Nephron (organoid): ENCODE results near the gene MLANA.

Experiments
- H3K27ac Mint-ChIP-seq, 3 experiments: 2 replicates each; pipeline ENCODE4 v1.8.0; 2020; ENCODE audit warnings: mixed read lengths in 3 of 3, mild to moderate bottlenecking in 2 of 3, moderate library complexity in 1 of 3
- H3K27me3 Mint-ChIP-seq: 2 replicates; pipeline ENCODE4 v1.8.0; 2021; ENCODE audit warnings: low read depth, mild to moderate bottlenecking, moderate library complexity, mixed read lengths
- H3K36me3 Mint-ChIP-seq: 2 replicates; pipeline ENCODE4 v1.8.0; 2020; ENCODE audit warnings: low read depth, mixed read lengths
- H3K4me1 Mint-ChIP-seq: 2 replicates; pipeline ENCODE4 v1.8.0; 2020; ENCODE audit warnings: mixed read lengths
- H3K4me3 Mint-ChIP-seq, 3 experiments: 2 replicates each; pipeline ENCODE4 v1.8.0; 2020; ENCODE audit warnings: mild to moderate bottlenecking in 3 of 3, mixed read lengths in 3 of 3, moderate library complexity in 2 of 3
- H3K9me3 Mint-ChIP-seq: 2 replicates; pipeline ENCODE4 v1.8.0; 2020; ENCODE audit warnings: mixed read lengths
- CTCF ChIP-seq, 3 experiments: fragments of 200-600 bp; sonication (generic); IDR thresholded peaks; one replicate each; pipeline ENCODE4 v1.5.0; 2021; ENCODE audit warnings: antibody characterized with exemption in 3 of 3; ENCODE audit not compliant: unreplicated experiment in 3 of 3

Gene MLANA

GRCh38 chr9:5949103-5949699 is 58.5 kb downstream of the MLANA start:
- Mint-ChIP-seq H3K36me3 (no peaks in the 10 kb centered on the region), H3K27ac (peak overlapping the region; percentile 83 to 93 (median 86)), H3K4me3 (peak overlapping the region; percentile 16 to 76 (median 39)), H3K27me3 (no peaks in the 10 kb centered on the region), H3K4me1 (peaks cover 42% of the 10 kb centered on the region), H3K9me3 (no peaks in the 10 kb centered on the region)
- TF ChIP-seq CTCF (IDR thresholded peaks at IDR 0.05; ENCODE audit: unreplicated experiment in 3 of 3), result no peak

- no peak for TF ChIP-seq CTCF (IDR thresholded peaks at IDR 0.05; ENCODE audit: unreplicated experiment in 3 of 3)
- H3K36me3 Mint-ChIP-seq, result no peaks in the 10 kb centered on the region
- no peak overlapping the region for H3K4me3 Mint-ChIP-seq
- H3K4me1 Mint-ChIP-seq, result peaks cover 42% of the 10 kb centered on the region
- no peaks in the 10 kb centered on the region for H3K27me3 Mint-ChIP-seq
- H3K27ac Mint-ChIP-seq, result peak overlapping the region; percentile 33 to 93 (median 59)
- no peaks in the 10 kb centered on the region for H3K9me3 Mint-ChIP-seq
Measured at GRCh38 chr9:5950261-5950660, 59.6 kb downstream of the MLANA start.

GRCh38 chr9:5951686-5952211 is 61.1 kb downstream of the MLANA start:
- H3K27ac Mint-ChIP-seq, result no peak overlapping the region
- H3K4me1 Mint-ChIP-seq, result peaks cover 40% of the 10 kb centered on the region
- H3K27me3 Mint-ChIP-seq, result no peaks in the 10 kb centered on the region
- no peak overlapping the region for H3K4me3 Mint-ChIP-seq
- TF ChIP-seq CTCF (IDR thresholded peaks at IDR 0.05; ENCODE audit: unreplicated experiment in 3 of 3), result no peak
- no peaks in the 10 kb centered on the region for H3K9me3 Mint-ChIP-seq
- no peaks in the 10 kb centered on the region for H3K36me3 Mint-ChIP-seq

- no peak for TF ChIP-seq CTCF (IDR thresholded peaks at IDR 0.05; ENCODE audit: unreplicated experiment in 3 of 3)
- H3K36me3 Mint-ChIP-seq, result no peaks in the 10 kb centered on the region
- H3K9me3 Mint-ChIP-seq, result no peaks in the 10 kb centered on the region
- H3K4me1 Mint-ChIP-seq, result peaks cover 21% of the 10 kb centered on the region
- peak overlapping the region in 1 of 3 experiments; percentile 67 for H3K27ac Mint-ChIP-seq
- peak overlapping the region in 2 of 3 experiments; percentile 23 to 29 for H3K4me3 Mint-ChIP-seq
- no peaks in the 10 kb centered on the region for H3K27me3 Mint-ChIP-seq
Measured at GRCh38 chr9:5953743-5954707, 63.3 kb downstream of the MLANA start.

GRCh38 chr9:5957166-5957565 is 66.5 kb downstream of the MLANA start:
- Mint-ChIP-seq H3K36me3 (peaks cover 12% of the 10 kb centered on the region), H3K27ac (no peak overlapping the region), H3K4me1 (peaks cover 5% of the 10 kb centered on the region), H3K4me3 (no peak overlapping the region), H3K27me3 (no peaks in the 10 kb centered on the region), H3K9me3 (no peaks in the 10 kb centered on the region)
- no peak for TF ChIP-seq CTCF (IDR thresholded peaks at IDR 0.05; ENCODE audit: unreplicated experiment in 3 of 3)
